Suprapubic skin (tissue), 4 donors: ENCODE results near the gene BMS1. TPM values are rescaled to one million over a fixed set of nuclear protein-coding genes. Genes with fewer than 3 reads are reported as not detected.

ENCODE experiments used
- DNase-seq, 2 donors: peaks; one replicate each; pipeline ENCODE4 v3.0.0-alpha.2; 2019; ENCODE audit warnings: low spot score in 2 of 2
- H3K27ac ChIP-seq: fragments of 200-600 bp; sonication (generic); one replicate; pipeline ENCODE4 v1.5.1; 2019
- H3K27me3 ChIP-seq: fragments of 200-600 bp; sonication (generic); one replicate; pipeline ENCODE4 v1.5.1; 2019
- H3K36me3 ChIP-seq: fragments of 200-600 bp; sonication (generic); one replicate; pipeline ENCODE4 v1.5.1; 2019
- H3K4me1 ChIP-seq: fragments of 200-600 bp; sonication (generic); one replicate; pipeline ENCODE4 v1.5.1; 2019
- H3K4me3 ChIP-seq: fragments of 200-600 bp; sonication (generic); one replicate; pipeline ENCODE4 v1.5.1; 2019; ENCODE audit warnings: mild to moderate bottlenecking
- H3K9me3 ChIP-seq: fragments of 200-600 bp; sonication (generic); one replicate; pipeline ENCODE4 v1.5.1; 2019
- EP300 ChIP-seq: sonication (generic); formaldehyde crosslinking; IDR thresholded peaks from one replicate; pipeline ENCODE4 v1.6.1; 2017; ENCODE audit warnings: antibody characterized with exemption
- POLR2A ChIP-seq, 2 donors: fragments of 450-650 bp; IDR thresholded peaks; one replicate each; pipeline ENCODE4 v1.6.1; 2017; ENCODE audit warnings: antibody characterized with exemption in 2 of 2, mild to moderate bottlenecking in 2 of 2, moderate library complexity in 2 of 2
- POLR2AphosphoS5 ChIP-seq, 3 donors: sonication (generic); formaldehyde crosslinking; IDR thresholded peaks; one replicate each; pipeline ENCODE4 v1.6.1; 2017; ENCODE audit warnings: antibody characterized with exemption in 3 of 3
- WGBS: methylation state at CpG from one replicate; pipeline ENCODE4 v1.1.5; 2018; 5-methylcytosine and 5-hydroxymethylcytosine counted together
- total RNA-seq, 4 donors: library from RNA; depleted of rRNA; stranded (reverse); fragments of >200 nt; gene quantifications; one replicate each; pipeline ENCODE4 v1.1.0, GENCODE V29; 2016
- TF ChIP-seq, protein P1 (sequence below), 2 donors: fragments of 200-600 bp in 1 of 2; fragments of 450-650 bp in 1 of 2; sonication (generic) in 1 of 2; IDR thresholded peaks; one replicate each; pipeline ENCODE4 v1.5.1; 2016 to 2019; ENCODE audit warnings: antibody characterized with exemption in 2 of 2, mild to moderate bottlenecking in 1 of 2, moderate library complexity in 1 of 2

Gene BMS1
- total RNA-seq, 4 donors from 2014 or later: 15.8 to 20.4 (median 17.4) TPM

DNA sequence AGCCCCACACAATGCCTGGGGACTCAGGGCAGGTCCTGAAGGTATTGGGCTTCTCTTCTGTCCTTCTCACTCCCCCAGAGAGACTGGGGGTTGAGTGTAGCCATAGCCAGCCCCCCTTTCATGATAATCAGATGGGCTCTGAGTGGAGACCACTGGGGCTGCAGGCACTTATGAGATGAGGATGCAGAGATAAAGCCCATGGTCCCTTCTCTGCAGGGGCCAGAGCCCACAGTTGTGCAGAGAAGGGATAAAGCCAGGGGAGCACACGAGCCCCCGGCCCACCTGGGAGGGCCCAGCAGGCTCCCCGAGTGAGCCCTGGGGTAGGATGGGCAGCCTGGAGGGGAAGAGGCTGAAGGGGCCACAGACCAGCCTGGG, 96.2 kb downstream of the BMS1 start:
- no peak for DNase-seq
- Histone ChIP-seq H3K27ac (no peak overlapping the region), H3K9me3 (no peaks in the 10 kb centered on the region), H3K36me3 (no peaks in the 10 kb centered on the region), H3K27me3 (peaks cover 9% of the 10 kb centered on the region), H3K4me3 (no peak overlapping the region), H3K4me1 (no peaks in the 10 kb centered on the region)
- 65% methylated on average over 3 of the region's 3 CpGs for WGBS
- TF ChIP-seq POLR2A (IDR thresholded peaks at IDR 0.05): no peak
- TF ChIP-seq EP300: no peak
- TF ChIP-seq POLR2AphosphoS5 (IDR thresholded peaks at IDR 0.05): no peak

GRCh38 chr10:42879380-42880254, 97.0 kb downstream of the BMS1 start:
- WGBS: 82% methylated on average over 21 of the region's 30 CpGs
- H3K4me1 ChIP-seq: no peaks in the 10 kb centered on the region
- TF ChIP-seq POLR2A (IDR thresholded peaks at IDR 0.05) (no peak), POLR2AphosphoS5 (IDR thresholded peaks at IDR 0.05) (no peak), EP300 (no peak)
- TF ChIP-seq, protein P1, sequence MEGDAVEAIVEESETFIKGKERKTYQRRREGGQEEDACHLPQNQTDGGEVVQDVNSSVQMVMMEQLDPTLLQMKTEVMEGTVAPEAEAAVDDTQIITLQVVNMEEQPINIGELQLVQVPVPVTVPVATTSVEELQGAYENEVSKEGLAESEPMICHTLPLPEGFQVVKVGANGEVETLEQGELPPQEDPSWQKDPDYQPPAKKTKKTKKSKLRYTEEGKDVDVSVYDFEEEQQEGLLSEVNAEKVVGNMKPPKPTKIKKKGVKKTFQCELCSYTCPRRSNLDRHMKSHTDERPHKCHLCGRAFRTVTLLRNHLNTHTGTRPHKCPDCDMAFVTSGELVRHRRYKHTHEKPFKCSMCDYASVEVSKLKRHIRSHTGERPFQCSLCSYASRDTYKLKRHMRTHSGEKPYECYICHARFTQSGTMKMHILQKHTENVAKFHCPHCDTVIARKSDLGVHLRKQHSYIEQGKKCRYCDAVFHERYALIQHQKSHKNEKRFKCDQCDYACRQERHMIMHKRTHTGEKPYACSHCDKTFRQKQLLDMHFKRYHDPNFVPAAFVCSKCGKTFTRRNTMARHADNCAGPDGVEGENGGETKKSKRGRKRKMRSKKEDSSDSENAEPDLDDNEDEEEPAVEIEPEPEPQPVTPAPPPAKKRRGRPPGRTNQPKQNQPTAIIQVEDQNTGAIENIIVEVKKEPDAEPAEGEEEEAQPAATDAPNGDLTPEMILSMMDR (IDR thresholded peaks at IDR 0.05): no peak
- DNase-seq: no peak
- no peak overlapping the region for H3K4me3 ChIP-seq
- H3K36me3 ChIP-seq: no peaks in the 10 kb centered on the region
- H3K9me3 ChIP-seq: no peaks in the 10 kb centered on the region
- no peak overlapping the region for H3K27ac ChIP-seq
- peaks cover 9% of the 10 kb centered on the region for H3K27me3 ChIP-seq

- no peaks in the 10 kb centered on the region for H3K9me3 ChIP-seq
- H3K4me3 ChIP-seq: no peak overlapping the region
- no peaks in the 10 kb centered on the region for H3K36me3 ChIP-seq
- WGBS: 87% methylated on average over 16 of the region's 16 CpGs
- peaks cover 9% of the 10 kb centered on the region for H3K27me3 ChIP-seq
- no peak for DNase-seq
- H3K4me1 ChIP-seq: no peaks in the 10 kb centered on the region
- no peak for TF ChIP-seq POLR2A (IDR thresholded peaks at IDR 0.05)
- no peak for TF ChIP-seq POLR2AphosphoS5 (IDR thresholded peaks at IDR 0.05)
- no peak for TF ChIP-seq EP300
- TF ChIP-seq, protein P1 (IDR thresholded peaks at IDR 0.05): no peak
- H3K27ac ChIP-seq: no peak overlapping the region
Observed at GRCh38 chr10:42880255-42880620, 97.6 kb downstream of the BMS1 start.

GRCh38 chr10:42882597-42882996, 100.0 kb downstream of the BMS1 start:
- H3K27ac ChIP-seq: no peak overlapping the region
- TF ChIP-seq POLR2AphosphoS5 (IDR thresholded peaks at IDR 0.05) (no peak), POLR2A (IDR thresholded peaks at IDR 0.05) (no peak), EP300 (no peak)
- TF ChIP-seq, protein P1 (IDR thresholded peaks at IDR 0.05): no peak
- H3K4me1 ChIP-seq: no peaks in the 10 kb centered on the region
- 93% methylated on average over 3 of the region's 3 CpGs for WGBS
- peaks cover 9% of the 10 kb centered on the region for H3K27me3 ChIP-seq
- no peak for DNase-seq
- H3K36me3 ChIP-seq: no peaks in the 10 kb centered on the region
- H3K4me3 ChIP-seq: no peak overlapping the region
- H3K9me3 ChIP-seq: no peaks in the 10 kb centered on the region

Other genes with a start within 250 kb of the BMS1 start
- gene ZNF33B, start 144.2 kb upstream of the BMS1 start, total RNA-seq: 10 to 100 TPM; 14.3 to 63.3 (median 28.7) TPM